Measurements from ENCODE around the gene RBFOX2.
A peak's percentile ranks its signal among the peaks of the same experiment; 100 is the strongest.

The RBFOX2 gene

DNA sequence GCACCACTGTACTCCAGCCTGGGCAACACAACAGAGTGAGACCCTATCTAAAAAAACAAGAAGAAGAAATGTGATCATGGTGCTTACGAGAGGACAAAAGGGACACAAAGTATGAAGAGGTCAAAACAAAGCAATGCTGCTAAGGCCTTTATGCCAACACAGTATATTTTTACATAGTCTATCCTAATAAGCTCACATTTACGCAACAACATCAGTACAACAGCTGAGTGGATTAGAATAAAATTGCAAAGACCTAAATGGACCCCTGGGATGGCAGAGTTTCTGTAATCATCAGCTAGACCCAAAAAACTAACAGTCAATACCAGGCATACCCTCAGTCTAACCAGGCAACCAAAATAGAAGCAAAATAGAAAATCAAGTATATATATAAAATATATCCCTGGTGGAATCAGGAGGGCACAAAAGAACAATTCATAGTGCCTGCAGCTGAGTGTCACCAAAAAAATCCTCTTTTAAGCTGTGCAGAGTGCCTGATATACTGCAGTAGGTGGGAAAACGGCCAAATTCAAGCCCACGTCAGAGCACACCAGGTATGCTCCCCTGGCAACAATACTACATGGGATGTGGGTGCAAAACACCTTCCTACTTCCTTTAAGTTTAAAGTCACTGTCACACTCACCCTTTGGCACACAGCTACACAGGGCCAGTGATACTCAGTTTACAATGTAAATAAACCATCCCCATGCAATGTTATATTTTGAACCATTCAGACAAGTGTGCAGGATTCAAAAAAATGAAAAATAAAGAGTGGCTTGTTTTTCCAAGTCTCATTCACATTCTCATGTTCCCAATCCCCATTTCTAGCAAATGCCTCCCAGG is 57.8 kb downstream of the RBFOX2 start:
- no peak for DNase-seq

DNA sequence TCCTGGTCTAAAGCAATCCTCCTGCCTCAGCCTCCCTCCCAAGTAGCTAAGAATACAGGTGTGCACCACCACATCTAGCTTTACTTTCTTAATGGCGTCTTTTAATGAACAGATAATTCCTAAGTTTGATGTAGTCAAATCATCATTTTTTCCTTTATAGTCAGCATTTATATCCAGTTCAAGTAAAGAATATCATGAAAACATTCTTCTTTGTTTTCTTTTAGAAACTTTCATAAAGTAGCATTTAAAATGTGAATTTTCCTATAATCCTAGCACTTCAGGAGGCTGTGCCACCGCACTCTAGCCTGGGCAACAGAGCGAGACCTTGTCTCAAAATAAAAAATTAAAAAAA is 61.6 kb downstream of the RBFOX2 start:
- DNase-seq, result no peak

GRCh38 chr22:35966314-35967045 is 62.1 kb downstream of the RBFOX2 start:
- DNase-seq, result no peak

DNA sequence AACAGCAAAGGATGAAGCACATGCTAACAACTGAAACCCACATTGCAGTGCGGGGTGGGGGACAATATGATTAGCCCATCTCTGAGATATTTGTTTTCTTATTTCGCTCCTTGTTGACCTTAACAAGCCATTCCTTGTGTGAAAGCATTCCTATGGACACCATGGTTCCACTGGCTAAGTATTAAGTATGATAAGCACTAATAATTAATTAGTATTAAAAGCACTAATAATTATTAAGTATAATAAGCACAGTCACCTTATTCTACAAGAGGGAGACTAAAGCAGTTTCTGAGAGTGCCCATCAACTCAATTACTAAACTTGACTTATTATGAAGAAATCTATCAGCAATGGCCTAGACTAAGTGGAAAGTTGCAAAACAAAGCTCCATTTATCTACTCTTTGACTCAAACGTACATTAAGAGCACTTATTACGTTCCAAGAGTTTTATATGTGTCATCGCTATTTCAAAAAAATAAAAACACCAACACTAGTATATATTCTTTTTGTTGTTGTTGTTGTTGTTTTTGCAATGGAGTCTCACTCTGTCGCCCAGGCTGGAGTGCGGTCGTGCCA is 65.3 kb downstream of the RBFOX2 start:
- no peak for DNase-seq

DNA sequence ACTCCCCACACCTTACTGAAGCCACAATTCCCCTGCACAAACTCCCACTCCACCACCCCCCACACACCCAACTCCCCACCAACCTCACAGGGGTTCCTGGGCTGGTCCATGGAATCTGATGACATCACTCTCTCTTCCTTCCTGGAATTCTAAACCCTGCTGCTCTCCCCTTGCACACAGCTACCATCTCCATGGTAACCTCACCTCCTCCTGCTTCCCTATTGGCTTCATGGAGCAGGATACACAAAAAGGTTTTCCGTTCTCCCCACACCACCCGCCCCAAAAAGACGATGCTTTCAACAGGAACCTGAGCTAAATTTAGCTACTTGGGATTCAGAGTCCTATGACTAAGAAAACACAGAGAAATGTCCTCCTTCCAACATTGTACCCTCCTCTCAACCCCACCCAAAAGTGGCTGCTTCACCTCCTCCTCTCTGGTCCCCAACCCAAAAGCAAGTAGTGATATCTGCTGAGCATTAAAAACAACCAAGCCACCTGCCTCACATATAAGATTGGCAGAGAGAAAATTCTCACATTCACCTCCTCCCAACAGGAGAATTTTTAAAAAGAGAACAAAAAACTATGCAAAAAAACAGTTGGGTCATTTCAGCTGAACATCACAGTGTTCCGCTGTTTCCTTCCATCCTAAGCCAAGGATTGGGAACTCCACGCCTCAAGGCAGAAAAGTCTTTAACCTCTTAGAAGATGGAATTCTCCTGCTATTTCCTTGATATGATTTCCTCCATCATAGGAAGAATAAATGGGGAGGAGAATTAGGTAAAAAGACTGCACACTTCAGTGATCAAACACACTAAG is 66.9 kb downstream of the RBFOX2 start:
- no peak for DNase-seq

DNA sequence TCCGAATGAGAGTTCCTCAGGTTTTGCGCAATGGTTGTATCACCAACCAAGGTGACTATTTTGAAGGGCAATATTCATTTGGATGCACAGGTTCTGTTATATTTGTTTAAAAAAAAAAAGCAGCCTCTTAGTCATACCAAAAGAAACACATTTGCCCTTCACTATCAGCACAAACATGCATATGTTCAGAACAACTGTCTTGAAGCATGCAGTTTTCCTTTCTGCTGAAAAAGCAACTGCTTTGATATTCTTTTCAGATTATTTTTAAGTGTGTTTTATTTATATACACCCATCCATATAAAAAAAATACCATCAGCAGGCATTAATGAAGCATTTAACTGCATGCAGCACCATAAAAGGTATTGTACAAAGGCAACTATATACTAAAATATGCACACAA is 67.8 kb downstream of the RBFOX2 start:
- DNase-seq, result no peak

- no peak for DNase-seq
Observed at GRCh38 chr22:35959121-35959800, 69.4 kb downstream of the RBFOX2 start.

DNA sequence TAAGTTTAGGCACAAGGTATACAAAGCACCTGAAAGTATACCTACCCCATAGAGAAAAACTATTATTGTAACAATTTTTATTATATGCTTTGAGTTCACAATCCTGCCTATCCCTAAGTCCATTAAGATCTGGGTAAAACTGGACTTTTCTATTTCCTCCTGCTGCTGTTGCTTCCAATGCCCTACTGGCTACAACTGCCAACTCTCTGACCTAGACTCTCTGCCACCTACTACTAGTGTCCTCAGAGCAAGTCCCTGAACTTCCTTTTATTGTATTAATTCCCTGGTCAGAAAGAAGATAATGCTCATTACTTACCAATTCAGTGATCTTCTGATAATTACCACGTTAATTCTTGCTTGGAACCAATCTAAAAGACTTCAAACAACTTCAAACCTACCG is 70.3 kb downstream of the RBFOX2 start:
- DNase-seq, result no peak

DNA sequence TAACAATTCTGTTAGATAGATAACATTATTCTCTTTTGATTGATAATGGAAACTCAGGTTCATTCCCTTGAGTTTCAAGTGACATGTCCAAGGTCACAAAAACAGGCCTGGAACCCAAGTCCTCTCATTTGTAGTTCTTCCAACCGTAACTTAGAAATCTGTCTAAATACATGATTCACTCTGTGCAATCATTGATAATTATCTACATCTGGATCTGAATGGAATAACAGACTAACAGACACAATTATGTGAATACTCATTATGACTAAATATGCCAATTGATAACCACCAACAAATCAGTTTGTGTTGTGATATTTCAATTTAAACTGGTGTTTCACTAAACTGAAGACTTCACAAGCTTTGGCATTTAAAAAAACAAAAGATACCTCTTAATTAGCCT is 71.0 kb downstream of the RBFOX2 start:
- DNase-seq, result no peak

DNA sequence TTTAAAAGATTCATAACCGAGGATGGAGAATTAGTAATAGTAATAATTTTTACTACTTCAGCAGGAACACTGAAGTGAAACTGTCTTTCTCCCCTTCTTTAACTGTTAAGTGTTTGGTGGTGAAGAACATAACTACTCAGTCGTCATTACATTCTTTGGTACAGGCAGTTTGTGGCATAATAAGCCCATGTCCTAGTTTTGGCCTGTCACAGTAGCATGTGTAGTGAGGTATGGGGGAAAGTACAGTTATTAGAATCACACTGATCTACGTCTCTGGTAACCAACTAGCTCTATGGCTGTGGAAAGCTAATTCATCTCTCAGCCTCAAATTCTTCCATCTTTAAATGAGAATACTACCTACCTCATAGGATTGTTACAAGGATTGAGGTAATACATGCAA is 71.8 kb downstream of the RBFOX2 start:
- DNase-seq, result no peak

DNA sequence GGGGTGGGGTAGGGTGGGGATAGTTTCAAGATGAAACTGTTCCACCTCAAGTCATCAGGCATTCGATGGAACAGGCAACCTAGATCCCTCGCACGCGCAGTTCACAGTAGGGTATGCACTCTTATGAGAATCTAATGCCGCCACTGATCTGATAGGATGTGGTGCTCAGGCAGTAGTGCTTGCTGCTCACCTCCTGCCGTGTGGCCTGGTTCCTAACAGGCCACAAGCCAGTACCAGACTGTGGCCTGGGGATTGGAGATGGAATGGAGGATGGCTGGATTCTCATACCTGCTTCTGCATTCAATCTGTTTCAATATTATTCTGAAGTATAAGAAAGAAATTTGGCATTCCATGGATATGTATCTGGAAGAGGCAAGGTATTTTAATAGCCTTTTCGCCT is 73.1 kb downstream of the RBFOX2 start:
- no peak for DNase-seq

DNA sequence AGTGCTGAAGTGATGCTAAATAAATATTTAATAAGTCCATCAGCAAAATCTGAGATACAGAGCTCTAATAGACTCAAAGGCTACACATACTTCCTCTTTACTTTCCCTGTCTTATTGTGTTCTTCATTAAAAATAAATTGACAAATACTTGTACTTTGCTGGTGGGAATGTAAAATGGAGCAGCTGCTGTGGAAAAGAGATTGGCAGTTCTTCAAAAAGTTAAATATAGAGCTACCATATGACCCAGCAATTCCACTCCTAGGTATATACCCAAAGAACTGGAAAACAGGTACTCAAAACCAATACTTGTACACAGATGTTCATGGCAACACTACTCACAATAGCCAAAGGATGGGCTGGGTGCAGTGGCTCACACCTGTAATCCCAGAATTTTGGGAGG is 76.0 kb downstream of the RBFOX2 start:
- no peak for DNase-seq

- DNase-seq, result no peak
Observed at GRCh38 chr22:35950262-35950661, 78.4 kb downstream of the RBFOX2 start.

- no peak for DNase-seq
Observed at GRCh38 chr22:35949243-35949642, 79.4 kb downstream of the RBFOX2 start.

DNA sequence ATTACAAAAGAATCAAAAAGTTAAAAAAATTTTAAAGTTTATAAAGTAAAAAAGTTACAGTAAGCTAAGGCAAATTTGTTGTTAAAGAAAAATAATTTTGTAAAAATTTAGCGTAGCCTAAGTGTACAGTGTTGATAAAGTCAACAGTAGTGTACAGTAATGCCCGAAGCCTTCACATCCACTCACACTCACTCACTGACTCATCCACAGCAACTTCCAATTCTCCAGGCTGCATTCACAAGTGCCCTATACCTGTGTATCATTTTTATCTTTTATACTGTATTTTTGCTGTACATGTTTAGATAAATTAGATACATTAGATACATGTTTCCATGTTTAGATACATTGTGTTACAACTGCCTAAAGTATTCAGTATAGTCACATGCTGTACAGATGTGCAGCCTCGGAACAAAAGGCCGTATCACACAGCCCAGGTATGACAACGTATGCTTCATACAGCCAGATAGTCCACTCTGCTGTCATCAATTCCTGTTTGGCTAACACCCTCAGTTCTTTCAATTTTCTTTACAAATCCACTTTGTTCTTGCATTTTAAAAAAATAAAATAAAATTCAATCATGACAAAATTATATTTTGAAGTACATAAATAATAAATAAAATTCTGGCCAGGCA is 80.7 kb downstream of the RBFOX2 start:
- DNase-seq, result no peak

DNA sequence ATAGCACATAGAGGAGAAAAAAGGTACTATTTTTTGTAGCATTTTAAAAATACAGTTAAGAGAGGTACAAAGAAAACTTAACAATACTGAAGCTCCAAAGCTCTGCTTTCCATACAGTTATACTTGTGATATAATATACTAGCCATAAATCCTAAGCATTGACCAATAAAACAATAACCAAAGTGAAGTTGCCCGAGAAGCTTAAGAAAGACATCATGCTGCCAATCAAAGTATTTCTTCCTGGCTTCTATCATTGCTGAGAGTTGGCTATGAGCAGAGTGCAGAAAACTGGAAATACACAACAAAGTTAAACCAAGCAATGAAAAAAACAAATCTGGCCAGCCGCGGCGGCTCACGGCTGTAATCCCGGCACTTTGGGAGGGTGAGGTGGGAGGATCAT is 84.2 kb downstream of the RBFOX2 start:
- no peak for DNase-seq

GRCh38 chr22:35940166-35940565 is 88.5 kb downstream of the RBFOX2 start:
- no peak for DNase-seq

DNA sequence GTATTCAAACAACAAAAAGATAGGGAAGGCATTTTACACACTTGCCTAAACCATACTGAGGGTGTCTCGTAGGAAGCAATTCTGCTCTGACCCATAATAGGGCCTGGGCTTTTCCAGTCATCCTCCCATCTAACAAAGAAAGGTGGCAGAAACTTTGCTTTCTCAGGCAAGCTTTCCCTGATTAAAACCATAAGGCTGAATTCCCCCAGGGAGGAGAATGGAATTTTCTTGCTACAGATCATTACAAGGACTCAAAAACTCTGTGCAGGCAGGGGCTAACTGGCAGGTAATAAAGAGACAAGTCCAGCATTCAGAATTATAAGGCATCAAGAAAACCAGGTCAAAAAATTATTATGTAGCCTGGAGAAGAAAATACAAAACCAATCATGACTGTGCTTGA is 90.4 kb downstream of the RBFOX2 start:
- DNase-seq, result no peak

DNA sequence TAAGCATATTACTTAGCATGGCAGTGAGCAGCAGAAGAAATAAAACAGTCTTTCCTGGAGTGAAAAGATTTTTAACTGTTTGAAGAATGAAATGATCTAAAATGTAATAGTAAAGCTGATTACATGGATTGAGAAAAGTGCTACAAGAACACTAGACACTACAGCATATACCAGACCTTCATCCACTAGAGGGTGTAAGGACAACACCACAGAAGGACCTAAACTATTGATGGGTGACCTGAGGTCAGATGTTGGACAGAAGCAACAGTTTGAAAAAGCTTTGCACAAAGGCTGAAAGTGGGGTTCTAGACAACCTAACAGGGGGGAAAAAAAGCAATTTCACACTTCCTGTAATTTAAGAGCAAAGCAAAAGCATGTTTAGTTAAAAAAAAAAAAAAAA is 97.7 kb downstream of the RBFOX2 start:
- no peak for DNase-seq

GRCh38 chr22:35928285-35928798 is 100.3 kb downstream of the RBFOX2 start:
- no peak for DNase-seq

DNA sequence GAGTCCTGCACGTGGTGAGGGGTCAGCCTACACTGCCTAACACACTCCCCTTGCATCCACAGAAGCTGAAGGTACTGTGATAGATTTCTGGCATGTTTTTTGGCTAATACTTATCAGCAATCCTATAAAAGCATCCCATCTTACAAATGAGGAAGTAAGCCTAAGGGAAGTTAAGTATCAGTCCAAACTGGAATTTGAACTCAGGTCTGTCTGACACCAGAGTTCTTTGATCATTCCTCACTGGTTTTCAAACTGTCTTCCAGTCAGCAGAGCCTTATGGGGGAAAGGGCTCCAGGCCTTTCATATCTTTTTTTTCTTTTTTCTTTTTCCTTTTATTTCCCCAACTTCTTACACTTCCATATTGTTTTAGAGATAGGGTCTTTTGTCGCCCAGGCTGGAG is 105.6 kb downstream of the RBFOX2 start:
- no peak for DNase-seq

DNA sequence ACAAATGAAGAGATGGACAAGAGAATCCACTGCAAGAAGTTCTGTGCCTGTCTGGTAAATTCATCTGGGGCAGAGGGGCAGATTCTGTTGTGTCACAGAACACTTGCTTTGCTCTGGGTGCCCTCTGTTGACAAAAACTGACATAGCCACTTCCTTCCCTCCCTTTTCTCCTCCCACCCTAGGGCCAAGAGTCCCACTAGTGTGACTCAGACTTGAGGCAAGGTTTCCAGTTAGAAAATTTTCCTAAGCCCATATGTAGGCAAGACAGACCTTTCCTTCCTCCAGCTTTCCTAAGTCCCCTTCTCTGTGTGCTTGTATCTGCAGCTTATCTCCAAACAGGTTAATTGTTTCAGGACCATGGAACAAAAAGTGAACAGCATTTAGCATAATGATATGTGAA is 106.8 kb downstream of the RBFOX2 start:
- DNase-seq, result peak; percentile 68
